ENCODE results near the gene USP34. TPM values are rescaled to one million over a fixed set of nuclear protein-coding genes. Genes with fewer than 3 reads are reported as not detected.

Gene USP34
- total and polyA plus RNA-seq, 2 donors from 2014 or later, result 37.2 to 112 TPM

- Histone ChIP-seq H3K4me1 (ENCODE audit: control insufficient read depth in 2 of 3, insufficient read depth in 2 of 3, low read depth in 1 of 3, low read length in 3 of 3) (no peaks in the 10 kb centered on the region), H3K9ac (ENCODE audit: low read length in 3 of 3) (no peak overlapping the region), H3K4me3 (ENCODE audit: low read length in 3 of 3) (no peak overlapping the region), H3K36me3 (ENCODE audit: control insufficient read depth in 2 of 3, insufficient read depth in 3 of 3, low read length in 3 of 3) (peaks cover 5 to 6% (median 6%) of the 10 kb centered on the region in 3 donors), H3K27me3 (ENCODE audit: control insufficient read depth, insufficient read depth, low read length) (no peaks in the 10 kb centered on the region), H3K27ac (ENCODE audit: low read depth in 2 of 2, low read length in 2 of 2) (no peak overlapping the region), H3K9me3 (ENCODE audit: control insufficient read depth in 2 of 3, insufficient read depth in 1 of 3, low read length in 3 of 3) (no peaks in the 10 kb centered on the region)
- DNase-seq (no peak), FAIRE-seq (no peak)
- TF ChIP-seq CTCF (IDR thresholded peaks at IDR 0.05; ENCODE audit: borderline replicate concordance, extremely low read depth, insufficient read depth), result no peak
- intact Hi-C loops (cut with DNase I), result no loop called here
These were observed 183.6 kb downstream of the USP34 start for GRCh38 chr2:61287254-61287653.

- DNase-seq (no peak), FAIRE-seq (no peak)
- Histone ChIP-seq H3K4me1 (ENCODE audit: control insufficient read depth in 2 of 3, insufficient read depth in 2 of 3, low read depth in 1 of 3, low read length in 3 of 3) (no peaks in the 10 kb centered on the region), H3K36me3 (ENCODE audit: control insufficient read depth in 2 of 3, insufficient read depth in 3 of 3, low read length in 3 of 3) (peaks cover 6 to 11% (median 8%) of the 10 kb centered on the region in 3 donors), H3K9ac (ENCODE audit: low read length in 3 of 3) (no peak overlapping the region), H3K27ac (ENCODE audit: low read depth in 2 of 2, low read length in 2 of 2) (no peak overlapping the region), H3K4me3 (ENCODE audit: low read length in 3 of 3) (no peak overlapping the region), H3K27me3 (ENCODE audit: control insufficient read depth, insufficient read depth, low read length) (no peaks in the 10 kb centered on the region), H3K9me3 (ENCODE audit: control insufficient read depth in 2 of 3, insufficient read depth in 1 of 3, low read length in 3 of 3) (no peaks in the 10 kb centered on the region)
- intact Hi-C loops (cut with DNase I), result no loop called here
- no peak for TF ChIP-seq CTCF (IDR thresholded peaks at IDR 0.05; ENCODE audit: borderline replicate concordance, extremely low read depth, insufficient read depth)
These were observed 187.3 kb downstream of the USP34 start for GRCh38 chr2:61283443-61284160.

GRCh38 chr2:61282104-61282590 is 188.7 kb downstream of the USP34 start:
- FAIRE-seq, result no peak

More at GRCh38 chr2:61282104-61282590, 188.7 kb downstream of the USP34 start:
- no peak for DNase-seq
- no peaks in the 10 kb centered on the region for H3K27me3 ChIP-seq (ENCODE audit: control insufficient read depth, insufficient read depth, low read length)
- H3K36me3 ChIP-seq (ENCODE audit: control insufficient read depth in 2 of 3, insufficient read depth in 3 of 3, low read length in 3 of 3), result peaks cover 8 to 18% (median 11%) of the 10 kb centered on the region in 3 donors
- no peaks in the 10 kb centered on the region for H3K4me1 ChIP-seq (ENCODE audit: control insufficient read depth in 2 of 3, insufficient read depth in 2 of 3, low read depth in 1 of 3, low read length in 3 of 3)
- TF ChIP-seq CTCF (IDR thresholded peaks at IDR 0.05; ENCODE audit: borderline replicate concordance, extremely low read depth, insufficient read depth), result no peak
- H3K4me3 ChIP-seq (ENCODE audit: low read length in 3 of 3), result no peak overlapping the region
- no peak overlapping the region for H3K27ac ChIP-seq (ENCODE audit: low read depth in 2 of 2, low read length in 2 of 2)
- no peak overlapping the region for H3K9ac ChIP-seq (ENCODE audit: low read length in 3 of 3)
- intact Hi-C loops (cut with DNase I), result no loop called here
- H3K9me3 ChIP-seq (ENCODE audit: control insufficient read depth in 2 of 3, insufficient read depth in 1 of 3, low read length in 3 of 3), result no peaks in the 10 kb centered on the region

Measured in kidney (tissue), 14 donors.